Caco-2 (cell line): Measurements from ENCODE around the gene FAM180B. TPM values are rescaled to one million over a fixed set of nuclear protein-coding genes. Genes with fewer than 3 reads are reported as not detected.

Source experiments
- BruUV-seq: library from RNA; stranded (reverse); fragments of 400-500 nt; replicated peaks from 2 replicates; lab custom pipeline; 2021; lab: Mats Ljungman, UMichigan
- CTCF ChIA-PET: fragments of 300-600 bp; sonication (Branson Sonifier 250); formaldehyde crosslinking; loops from one replicate; lab custom pipeline; 2022; ENCODE audit warnings: antibody characterized with exemption; lab: Charles Lee
- POLR2A ChIA-PET: fragments of 300-600 bp; sonication (Branson Sonifier 250); formaldehyde crosslinking; loops from one replicate; lab custom pipeline; 2022; ENCODE audit warnings: antibody characterized with exemption; lab: Charles Lee
- DNase-seq, 2 experiments: peaks; one replicate each; pipeline versions ENCODE4 v3.0.0 to v3.0.0-alpha.2; 2020 to 2022
- H3K27me3 ChIP-seq: replicated peaks from 2 replicates; pipeline ENCODE4 v1.6.0; 2011; ENCODE audit warnings: low read length; ENCODE audit not compliant: control insufficient read depth, insufficient read depth
- H3K36me3 ChIP-seq: 2 replicates; pipeline ENCODE4 v1.5.1; 2011; ENCODE audit warnings: low read length; ENCODE audit not compliant: control insufficient read depth, insufficient read depth
- H3K4me1 ChIP-seq: fragments of 250-450 bp; sonication (Bioruptor Pico); 2 replicates; pipeline ENCODE4 v1.5.1; 2020; ENCODE audit warnings: mild to moderate bottlenecking
- H3K4me3 ChIP-seq: 2 replicates; pipeline ENCODE4 v1.5.1; 2011; ENCODE audit warnings: low read depth, mild to moderate bottlenecking, control low read depth, low read length
- H3K9me3 ChIP-seq: fragments of 250-450 bp; sonication (Bioruptor Pico); 2 replicates; pipeline ENCODE4 v1.5.1; 2020; ENCODE audit warnings: mild to moderate bottlenecking, moderate library complexity
- H3K27ac Mint-ChIP-seq: one replicate; pipeline ENCODE4 v1.8.0; 2022; ENCODE audit warnings: mixed read lengths; ENCODE audit not compliant: unreplicated experiment
- H3K27me3 Mint-ChIP-seq: one replicate; pipeline ENCODE4 v1.8.0; 2022; ENCODE audit warnings: mixed read lengths; ENCODE audit not compliant: insufficient read depth, unreplicated experiment
- H3K36me3 Mint-ChIP-seq: one replicate; pipeline ENCODE4 v1.8.0; 2022; ENCODE audit warnings: mild to moderate bottlenecking, mixed read lengths; ENCODE audit not compliant: insufficient read depth, unreplicated experiment
- H3K4me1 Mint-ChIP-seq: one replicate; pipeline ENCODE4 v1.8.0; 2022; ENCODE audit warnings: low read depth, mixed read lengths; ENCODE audit not compliant: unreplicated experiment
- H3K4me3 Mint-ChIP-seq: one replicate; pipeline ENCODE4 v1.8.0; 2022; ENCODE audit warnings: mild to moderate bottlenecking, moderate library complexity, mixed read lengths; ENCODE audit not compliant: unreplicated experiment
- H3K9me3 Mint-ChIP-seq: one replicate; pipeline ENCODE4 v1.8.0; 2022; ENCODE audit warnings: mixed read lengths; ENCODE audit not compliant: unreplicated experiment
- CTCF ChIP-seq, 2 experiments: fragments of 200-600 bp in 1 of 2; IDR thresholded peaks; 1 replicate in 1 of 2; 2 replicates in 1 of 2; pipeline versions ENCODE4 v1.5.1 to v1.8.0; 2011 to 2022; ENCODE audit warnings: antibody characterized with exemption in 1 of 2, control low read depth in 1 of 2, inconsistent platforms in 1 of 2, low read depth in 1 of 2, low read length in 1 of 2, mild to moderate bottlenecking in 1 of 2, moderate library complexity in 1 of 2; ENCODE audit not compliant: insufficient read depth in 1 of 2, severe bottlenecking in 1 of 2, unreplicated experiment in 1 of 2
- intact Hi-C: fragments of 100-400 bp; cut with micrococcal nuclease; formaldehyde crosslinking; loops from one replicate; pipeline ENCODE4 v1.10.0; 2022; ENCODE audit not compliant: unreplicated experiment
- total RNA-seq: library from RNA; stranded (reverse); gene quantifications from 2 replicates; pipeline ENCODE4 v1.2.3, GENCODE V29; 2022

FAM180B gene
- total RNA-seq, 1 experiment from 2014 or later = not detected

DNA sequence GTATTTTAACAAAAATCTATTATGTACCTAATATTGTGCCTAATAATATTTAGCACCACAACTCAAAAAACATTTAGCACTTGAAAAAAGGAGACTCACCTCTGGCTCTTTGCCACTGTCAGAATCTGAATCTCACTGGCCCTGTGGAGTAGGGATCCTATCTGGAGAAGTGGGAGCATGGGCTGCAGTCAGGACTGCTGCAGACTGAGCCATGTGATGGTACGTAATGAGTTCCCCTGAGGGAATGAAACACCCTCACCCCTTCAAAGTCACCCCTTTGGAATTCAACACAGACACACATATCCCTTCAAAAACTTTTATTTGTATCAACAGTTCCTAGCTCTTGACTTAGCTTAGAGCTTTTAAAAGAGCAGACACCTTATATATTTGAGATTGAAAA, 14.6 kb upstream of the FAM180B start:
- ChIA-PET CTCF (no interaction called here), POLR2A (interaction anchor here (0.6 kb wide), 1 partner anchor 110 kb away, joined by 3 read pairs; no protein-coding TSS in a partner anchor)
- H3K27me3 Mint-ChIP-seq = no peaks in the 10 kb centered on the region
- H3K36me3 ChIP-seq = peaks cover 2% of the 10 kb centered on the region
- no peaks in the 10 kb centered on the region for H3K4me1 Mint-ChIP-seq
- intact Hi-C loops = no loop called here
- TF ChIP-seq CTCF (IDR thresholded peaks at IDR 0.05; ENCODE audit: insufficient read depth in 1 of 2, low read depth in 1 of 2, low read length in 1 of 2, severe bottlenecking in 1 of 2, unreplicated experiment in 1 of 2) = no peak
- DNase-seq = no peak
- H3K36me3 Mint-ChIP-seq = peaks cover 70% of the 10 kb centered on the region
- no peaks in the 10 kb centered on the region for H3K27me3 ChIP-seq
- H3K9me3 Mint-ChIP-seq = no peaks in the 10 kb centered on the region
- no peaks in the 10 kb centered on the region for H3K4me1 ChIP-seq
- no peak overlapping the region for H3K4me3 ChIP-seq
- no peak overlapping the region for H3K4me3 Mint-ChIP-seq
- no peaks in the 10 kb centered on the region for H3K9me3 ChIP-seq
- no TSS peak for BruUV-seq
- no peak overlapping the region for H3K27ac Mint-ChIP-seq

GRCh38 chr11:47572715-47573255, 13.7 kb upstream of the FAM180B start:
- intact Hi-C loops = no loop called here
- no peaks in the 10 kb centered on the region for H3K9me3 Mint-ChIP-seq
- H3K4me1 ChIP-seq = peaks cover 3% of the 10 kb centered on the region; the same call in 1 of the 2 replicates
- H3K27me3 ChIP-seq = no peaks in the 10 kb centered on the region
- ChIA-PET CTCF (no interaction called here), POLR2A (no interaction called here)
- TF ChIP-seq CTCF (IDR thresholded peaks at IDR 0.05; ENCODE audit: insufficient read depth in 1 of 2, low read depth in 1 of 2, low read length in 1 of 2, severe bottlenecking in 1 of 2, unreplicated experiment in 1 of 2) = no peak
- no peaks in the 10 kb centered on the region for H3K27me3 Mint-ChIP-seq
- BruUV-seq = no TSS peak
- H3K9me3 ChIP-seq = no peaks in the 10 kb centered on the region
- H3K36me3 ChIP-seq = peaks cover 2% of the 10 kb centered on the region
- H3K27ac Mint-ChIP-seq = no peak overlapping the region
- peaks cover 77% of the 10 kb centered on the region for H3K36me3 Mint-ChIP-seq
- no peak overlapping the region for H3K4me3 ChIP-seq
- no peak overlapping the region for H3K4me3 Mint-ChIP-seq
- DNase-seq = no peak
- H3K4me1 Mint-ChIP-seq = no peaks in the 10 kb centered on the region

DNA sequence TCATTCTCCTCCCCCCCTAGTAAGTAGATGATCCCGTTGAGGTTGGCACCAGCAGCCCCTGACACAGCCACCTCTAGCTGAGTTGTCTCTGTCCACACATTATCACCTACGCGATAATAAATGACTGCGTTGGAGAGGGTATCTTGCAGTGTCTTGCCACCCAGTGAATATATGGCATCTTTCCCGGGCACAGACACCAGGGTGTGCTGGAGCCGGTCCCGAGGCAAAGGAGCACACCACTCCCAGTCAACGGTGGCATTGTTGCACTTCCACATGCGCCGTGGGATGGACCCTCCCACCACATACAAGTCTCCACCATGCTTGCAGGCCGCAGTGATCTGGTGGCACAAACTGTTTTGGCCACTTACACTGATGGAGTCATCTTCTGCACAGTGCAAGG, 13.2 kb upstream of the FAM180B start:
- ChIA-PET POLR2A (interaction anchor here (1.1 to 1.2 kb wide), 2 partner anchors 8 to 20 kb away, joined by 4 read pairs; partner anchors contain the start of genes CELF1 and PTPMT1), CTCF (no interaction called here)
- H3K27ac Mint-ChIP-seq = no peak overlapping the region

More for the DNA sequence above, 13.2 kb upstream of the FAM180B start:
- DNase-seq = no peak
- H3K9me3 ChIP-seq = no peaks in the 10 kb centered on the region
- H3K4me1 ChIP-seq = peaks cover 5% of the 10 kb centered on the region; the same call in 1 of the 2 replicates
- no peaks in the 10 kb centered on the region for H3K27me3 ChIP-seq
- BruUV-seq = no TSS peak
- TF ChIP-seq CTCF (IDR thresholded peaks at IDR 0.05; ENCODE audit: insufficient read depth in 1 of 2, low read depth in 1 of 2, low read length in 1 of 2, severe bottlenecking in 1 of 2, unreplicated experiment in 1 of 2) = no peak
- no peak overlapping the region for H3K4me3 ChIP-seq
- intact Hi-C loops = no loop called here
- no peak overlapping the region for H3K4me3 Mint-ChIP-seq
- H3K27me3 Mint-ChIP-seq = no peaks in the 10 kb centered on the region
- peaks cover 77% of the 10 kb centered on the region for H3K36me3 Mint-ChIP-seq
- H3K9me3 Mint-ChIP-seq = no peaks in the 10 kb centered on the region
- no peaks in the 10 kb centered on the region for H3K4me1 Mint-ChIP-seq
- H3K36me3 ChIP-seq = peaks cover 2% of the 10 kb centered on the region
